A549 (cell line): ENCODE results near the gene ZNF821. TPM values are rescaled to one million over a fixed set of nuclear protein-coding genes. Genes with fewer than 3 reads are reported as not detected.

Experiments
- polyA plus RNA-seq, 4 experiments: library from polyadenylated mRNA; depleted of rRNA in 3 of 4; stranded (reverse); fragments of >200 nt; fragmentation: RNase III in 1 of 4; extraction: RNeasy Plus Mini Kit Qiagen cat#74134 plus additional on column Dnase treatment in 1 of 4; gene quantifications; 2 replicates in 3 of 4; 3 replicates in 1 of 4; pipeline ENCODE4 v1.2.3, GENCODE V29; 2011 to 2017

The ZNF821 gene
- polyA plus RNA-seq, 2 of the 4 experiments (the other 2 are of a cell fraction) = 3.8 to 4.5 TPM

Other genes starting within 250 kb of the ZNF821 start
- 11.3 and 12.6 TPM in 2 replicates for gene PHLPP2, start 159.5 kb downstream of the ZNF821 start, polyA plus RNA-seq (2011; rRNA removed)
- 7.9 to 8.2 TPM (median 8.0 TPM) in 3 replicates for gene PHLPP2, start 159.5 kb downstream of the ZNF821 start, polyA plus RNA-seq (2017; fragmentation: RNase III; extraction: RNeasy Plus Mini Kit Qiagen cat#74134 plus additional on column Dnase treatment)
- gene AP1G1, start 75.3 kb downstream of the ZNF821 start, polyA plus RNA-seq (2011; rRNA removed) = 85.6 and 98.0 TPM in 2 replicates
- gene AP1G1, start 75.3 kb downstream of the ZNF821 start, polyA plus RNA-seq (2017; fragmentation: RNase III; extraction: RNeasy Plus Mini Kit Qiagen cat#74134 plus additional on column Dnase treatment) = 38.1 to 40.7 TPM (median 38.6 TPM) in 3 replicates
- 16.9 and 18.2 TPM in 2 replicates for gene ATXN1L, start 38.2 kb downstream of the ZNF821 start, polyA plus RNA-seq (2011; rRNA removed)
- 16.2 to 17.7 TPM (median 17.4 TPM) in 3 replicates for gene ATXN1L, start 38.2 kb downstream of the ZNF821 start, polyA plus RNA-seq (2017; fragmentation: RNase III; extraction: RNeasy Plus Mini Kit Qiagen cat#74134 plus additional on column Dnase treatment)
- 290 and 297 TPM in 2 replicates for gene IST1, start 11.3 kb upstream of the ZNF821 start, polyA plus RNA-seq (2011; rRNA removed)
- gene IST1, start 11.3 kb upstream of the ZNF821 start, polyA plus RNA-seq (2017; fragmentation: RNase III; extraction: RNeasy Plus Mini Kit Qiagen cat#74134 plus additional on column Dnase treatment) = 178 to 184 TPM (median 183 TPM) in 3 replicates
- gene PKD1L3, start 116.2 kb upstream of the ZNF821 start, polyA plus RNA-seq (2011; rRNA removed) = 0.01 TPM in 1 of 2 replicates, not detected in the other
- not detected in 3 replicates for gene PKD1L3, start 116.2 kb upstream of the ZNF821 start, polyA plus RNA-seq (2017; fragmentation: RNase III; extraction: RNeasy Plus Mini Kit Qiagen cat#74134 plus additional on column Dnase treatment)
- gene DHODH, start 124.6 kb upstream of the ZNF821 start, polyA plus RNA-seq (2011; rRNA removed) = 10.1 and 13.2 TPM in 2 replicates
- gene DHODH, start 124.6 kb upstream of the ZNF821 start, polyA plus RNA-seq (2017; fragmentation: RNase III; extraction: RNeasy Plus Mini Kit Qiagen cat#74134 plus additional on column Dnase treatment) = 9.7 to 11.0 TPM (median 10.5 TPM) in 3 replicates
- 0.23 and 0.28 TPM in 2 replicates for gene HP, start 170.3 kb upstream of the ZNF821 start, polyA plus RNA-seq (2011; rRNA removed)
- not detected in 3 replicates for gene HP, start 170.3 kb upstream of the ZNF821 start, polyA plus RNA-seq (2017; fragmentation: RNase III; extraction: RNeasy Plus Mini Kit Qiagen cat#74134 plus additional on column Dnase treatment)
- gene HPR, start 179.0 kb upstream of the ZNF821 start, polyA plus RNA-seq (2011; rRNA removed) = not detected in 2 replicates
- not detected in 3 replicates for gene HPR, start 179.0 kb upstream of the ZNF821 start, polyA plus RNA-seq (2017; fragmentation: RNase III; extraction: RNeasy Plus Mini Kit Qiagen cat#74134 plus additional on column Dnase treatment)
- gene TXNL4B, start 209.4 kb upstream of the ZNF821 start, polyA plus RNA-seq (2011; rRNA removed) = 22.7 and 32.7 TPM in 2 replicates
- gene TXNL4B, start 209.4 kb upstream of the ZNF821 start, polyA plus RNA-seq (2017; fragmentation: RNase III; extraction: RNeasy Plus Mini Kit Qiagen cat#74134 plus additional on column Dnase treatment) = 15.7 to 17.9 TPM (median 16.4 TPM) in 3 replicates
- gene DHX38, start 209.7 kb upstream of the ZNF821 start, polyA plus RNA-seq (2011; rRNA removed) = 37.4 and 41.9 TPM in 2 replicates
- 72.8 to 85.4 TPM (median 80.6 TPM) in 3 replicates for gene DHX38, start 209.7 kb upstream of the ZNF821 start, polyA plus RNA-seq (2017; fragmentation: RNase III; extraction: RNeasy Plus Mini Kit Qiagen cat#74134 plus additional on column Dnase treatment)